Hypothalamus (tissue), 51 donors: ENCODE data around the gene ETV4.

Source experiments
- DNase-seq, 51 donors: peaks; one replicate each; lab custom pipeline; 2025; lab: John Stamatoyannopoulos, UW

ETV4 gene

GRCh38 chr17:43547189-43547550, 1.0 kb upstream of the ETV4 start:
- no peak for DNase-seq

GRCh38 chr17:43545383-43545632, 832 bp downstream of the ETV4 start:
- DNase-seq: no peak

- no peak for DNase-seq
Measured at GRCh38 chr17:43543771-43544575, 2.2 kb downstream of the ETV4 start.

DNA sequence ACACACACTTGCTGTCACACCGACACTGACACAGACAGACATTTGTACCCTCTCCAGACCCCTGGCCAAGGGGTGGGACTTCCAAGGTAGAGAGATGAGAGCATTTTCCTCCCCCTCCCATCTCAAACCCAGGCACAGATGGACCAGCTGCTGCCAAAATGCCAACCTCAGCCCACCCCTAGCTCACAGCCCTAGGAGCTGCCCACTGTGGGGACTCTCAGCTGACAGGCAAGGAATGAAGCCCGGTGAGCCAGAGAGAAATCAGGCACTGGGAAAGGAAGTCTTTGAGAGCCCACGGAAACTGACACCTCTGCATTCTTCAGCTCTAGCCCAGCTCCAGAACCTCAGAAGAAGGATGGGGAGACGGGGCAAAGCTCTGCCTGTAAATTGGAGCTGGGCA, 2.8 kb downstream of the ETV4 start:
- no peak for DNase-seq

- no peak for DNase-seq
Measured at GRCh38 chr17:43542859-43543258, 3.3 kb downstream of the ETV4 start.

GRCh38 chr17:43540821-43541674, 5.1 kb downstream of the ETV4 start:
- DNase-seq: peak in 1 of 51 donors; percentile 21

- no peak for DNase-seq
Measured at GRCh38 chr17:43536236-43536992, 9.7 kb downstream of the ETV4 start.

GRCh38 chr17:43534909-43535308, 11.2 kb downstream of the ETV4 start:
- no peak for DNase-seq

GRCh38 chr17:43533699-43534098, 12.4 kb downstream of the ETV4 start:
- DNase-seq: no peak

DNA sequence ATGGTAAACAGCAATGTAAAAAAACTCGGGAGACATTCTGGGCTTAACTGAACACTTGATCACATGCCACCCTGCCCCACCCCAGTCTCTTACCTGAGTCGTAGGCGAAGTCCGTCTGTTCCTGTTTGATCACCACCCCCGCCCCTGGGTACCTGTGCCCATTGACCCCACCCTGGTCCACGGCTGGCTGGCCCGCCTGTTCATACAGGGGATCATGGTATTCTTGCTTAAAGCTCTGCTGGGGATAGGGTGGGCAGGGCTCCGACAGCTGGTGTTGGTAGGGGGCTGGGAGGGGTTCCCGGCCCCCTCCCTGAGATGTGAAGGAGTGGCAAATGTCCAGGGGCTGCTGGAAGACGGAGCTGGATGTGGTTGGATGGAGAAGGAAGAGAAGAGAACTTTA, 13.6 kb downstream of the ETV4 start:
- no peak for DNase-seq

GRCh38 chr17:43531955-43532354, 14.2 kb downstream of the ETV4 start:
- DNase-seq: no peak

GRCh38 chr17:43531082-43531378, 15.1 kb downstream of the ETV4 start:
- DNase-seq: no peak

DNA sequence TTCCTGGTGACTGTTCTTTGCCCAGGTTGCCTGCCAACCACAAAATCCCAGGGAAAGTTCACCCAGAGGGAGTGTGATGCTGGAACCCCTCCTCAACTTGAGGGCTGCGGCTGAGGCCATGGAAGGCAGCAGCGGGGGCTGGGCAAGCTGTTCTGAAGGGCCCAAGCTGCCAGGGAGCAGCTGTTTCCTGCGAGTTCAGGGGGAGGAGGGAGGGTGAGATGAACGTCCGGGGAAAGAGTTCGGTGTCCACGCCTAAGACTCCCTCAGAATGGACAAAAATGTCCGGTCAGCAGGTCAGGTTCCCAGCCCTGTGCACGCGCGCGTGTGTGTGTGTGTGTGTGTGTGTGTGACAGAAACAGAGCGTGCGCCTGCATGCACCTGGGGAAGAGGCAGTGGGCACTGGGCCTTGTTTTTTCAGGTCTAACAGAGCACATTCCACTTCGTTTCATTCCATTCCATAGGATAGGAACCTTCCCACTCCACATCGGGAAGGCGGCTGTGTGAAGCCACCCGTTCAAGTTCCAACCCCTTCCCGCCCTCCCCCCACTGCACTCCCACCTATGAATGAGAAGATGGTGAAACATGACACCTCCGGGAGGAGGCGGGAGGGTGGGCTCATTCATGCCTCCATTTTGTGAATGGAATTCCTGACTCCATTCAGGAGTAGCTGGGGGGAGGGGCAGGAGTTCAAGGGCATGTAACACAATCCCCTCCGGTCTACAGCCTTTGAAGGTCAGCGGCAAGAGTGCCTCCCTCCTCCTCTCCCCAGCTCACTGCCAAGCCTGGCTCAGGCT, 15.7 kb downstream of the ETV4 start:
- no peak for DNase-seq

DNA sequence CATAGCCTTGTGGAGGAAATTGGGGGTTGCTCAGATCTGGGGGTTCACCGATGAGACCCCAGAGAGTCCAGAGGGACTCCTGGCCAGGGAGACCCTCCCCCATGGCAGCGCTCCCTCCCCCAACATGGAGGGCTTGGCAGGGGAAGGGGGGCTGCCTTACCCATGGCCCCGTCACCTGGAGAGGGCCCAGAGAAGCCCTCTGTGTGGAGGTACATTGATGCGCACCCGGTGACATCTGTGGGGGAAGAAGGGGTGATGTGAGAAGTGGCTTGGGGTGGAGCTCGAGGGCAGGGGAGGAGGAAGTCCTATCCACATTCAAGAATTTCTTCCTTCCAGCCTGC, 16.2 kb downstream of the ETV4 start:
- DNase-seq: no peak

DNA sequence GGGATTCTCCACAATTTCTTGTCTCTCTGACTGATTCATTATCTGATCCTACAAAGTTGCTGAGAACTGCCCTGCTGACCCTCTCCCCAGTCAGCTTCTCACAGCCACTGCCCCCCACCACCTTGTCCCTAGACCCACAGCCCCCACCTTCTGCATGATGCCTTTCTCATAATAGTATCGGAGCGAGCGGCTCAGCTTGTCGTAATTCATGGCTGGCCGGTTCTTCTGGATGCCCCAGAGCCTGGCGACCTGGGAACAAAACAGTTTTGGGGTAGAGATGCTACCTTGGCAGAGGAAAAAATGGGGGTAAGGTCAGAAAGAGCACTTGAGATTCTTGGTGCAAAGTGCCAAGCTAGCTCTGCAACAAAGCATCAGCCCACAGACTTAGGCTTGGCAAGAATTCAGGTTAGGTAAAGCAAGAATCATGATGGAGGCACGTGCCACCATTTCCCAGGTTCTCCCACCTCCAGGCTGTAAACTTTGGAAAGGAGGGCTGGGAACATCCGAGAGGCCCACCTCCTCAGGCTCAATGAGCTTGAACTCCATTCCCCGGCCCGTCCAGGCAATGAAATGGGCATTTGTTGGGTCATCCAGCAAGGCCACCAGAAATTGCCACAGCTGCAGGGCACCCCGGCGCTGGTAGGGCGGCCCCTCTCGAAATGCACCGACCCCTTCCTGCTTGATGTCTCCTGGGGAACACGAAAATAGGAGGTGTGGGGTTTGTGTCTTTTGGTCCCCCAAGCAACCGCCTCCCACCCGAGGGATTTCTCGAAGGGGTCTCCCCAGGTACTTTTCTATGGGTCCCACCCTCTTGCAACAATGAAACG, 16.9 kb downstream of the ETV4 start:
- DNase-seq: no peak

GRCh38 chr17:43528319-43528987, 17.7 kb downstream of the ETV4 start:
- DNase-seq: peak in 12 of 51 donors; percentile 9 to 51 (median 18)

- DNase-seq: no peak
Measured at GRCh38 chr17:43526886-43527648, 19.1 kb downstream of the ETV4 start.

- peak in 1 of 51 donors; percentile 10 for DNase-seq
Measured at GRCh38 chr17:43524945-43525575, 21.1 kb downstream of the ETV4 start.
